Hepatocyte (in vitro differentiated cells): Measurements from ENCODE around the gene KDM1A.

Experiments
- CTCF ChIP-seq: fragments of 200-600 bp; sonication (generic); IDR thresholded peaks from 2 replicates; pipeline ENCODE4 v1.5.1; 2016; ENCODE audit warnings: antibody characterized with exemption, mild to moderate bottlenecking; ENCODE audit not compliant: poor library complexity
- EZH2 ChIP-seq: fragments of 200-600 bp; sonication (generic); IDR thresholded peaks from 2 replicates; pipeline ENCODE4 v1.6.1; 2016; ENCODE audit warnings: antibody characterized with exemption, mild to moderate bottlenecking, borderline replicate concordance
- EZH2phosphoT487 ChIP-seq: fragments of 200-600 bp; sonication (generic); IDR thresholded peaks from one replicate; pipeline ENCODE4 v1.6.1; 2018; ENCODE audit warnings: antibody characterized with exemption, mild to moderate bottlenecking, low read depth, moderate library complexity; ENCODE audit not compliant: unreplicated experiment, severe bottlenecking

- TF ChIP-seq CTCF (no peak), EZH2phosphoT487 (no peak), EZH2 (no peak)
Measured at GRCh38 chr1:23092447-23092846, 73.2 kb downstream of the KDM1A start.
